Medulla oblongata (tissue), 1 donor: Measurements from ENCODE around the gene CALHM5.

ENCODE experiments used
- DNase-seq: peaks from one replicate; pipeline ENCODE4 v3.0.0-alpha.2; 2015; ENCODE audit errors: extremely low spot score

The CALHM5 gene

GRCh38 chr6:116508527-116508926, 2.9 kb upstream of the CALHM5 start:
- DNase-seq: no peak

- peak; percentile 14 for DNase-seq
Observed at GRCh38 chr6:116512111-116512559, 696 bp downstream of the CALHM5 start.

GRCh38 chr6:116512734-116513133, 1.3 kb downstream of the CALHM5 start:
- DNase-seq: no peak

GRCh38 chr6:116513224-116513875, 1.9 kb downstream of the CALHM5 start:
- no peak for DNase-seq

- DNase-seq: no peak
Observed at GRCh38 chr6:116514111-116514510, 2.7 kb downstream of the CALHM5 start.

- no peak for DNase-seq
Observed at GRCh38 chr6:116515141-116515540, 3.7 kb downstream of the CALHM5 start.

- DNase-seq: no peak
Observed at GRCh38 chr6:116518621-116519368, 7.4 kb downstream of the CALHM5 start.

- no peak for DNase-seq
Observed at GRCh38 chr6:116522896-116523295, 11.5 kb downstream of the CALHM5 start.

GRCh38 chr6:116524236-116524635, 12.8 kb downstream of the CALHM5 start:
- no peak for DNase-seq

GRCh38 chr6:116528133-116528532, 16.7 kb downstream of the CALHM5 start:
- no peak for DNase-seq

GRCh38 chr6:116528780-116529179, 17.3 kb downstream of the CALHM5 start:
- DNase-seq: no peak

- DNase-seq: no peak
Observed at GRCh38 chr6:116529466-116530290, 18.2 kb downstream of the CALHM5 start.

GRCh38 chr6:116530436-116530835, 19.0 kb downstream of the CALHM5 start:
- DNase-seq: no peak

GRCh38 chr6:116531675-116532570, 20.5 kb downstream of the CALHM5 start:
- peak; percentile 77 for DNase-seq

GRCh38 chr6:116533233-116533957, 22.0 kb downstream of the CALHM5 start:
- no peak for DNase-seq

- DNase-seq: no peak
Observed at GRCh38 chr6:116535109-116535508, 23.7 kb downstream of the CALHM5 start.

- peak; percentile 69 for DNase-seq
Observed at GRCh38 chr6:116536216-116536621, 24.8 kb downstream of the CALHM5 start.

- no peak for DNase-seq
Observed at GRCh38 chr6:116542426-116542825, 31.0 kb downstream of the CALHM5 start.

- DNase-seq: no peak
Observed at GRCh38 chr6:116543149-116543548, 31.7 kb downstream of the CALHM5 start.

GRCh38 chr6:116545651-116546050, 34.2 kb downstream of the CALHM5 start, which contains the start of gene TRAPPC3L:
Gene TRAPPC3L (minus strand): TSS chr6:116545684. CDS start chr6:116545514, 170 bp downstream.
- DNase-seq: no peak

GRCh38 chr6:116547358-116547757, 35.9 kb downstream of the CALHM5 start:
- no peak for DNase-seq
